Measurements from ENCODE around the gene LOXL1. TPM values are rescaled to one million over a fixed set of nuclear protein-coding genes. Genes with fewer than 3 reads are reported as not detected.
A peak's percentile ranks its signal among the peaks of the same experiment; 100 is the strongest.

The LOXL1 gene
- polyA plus RNA-seq, 1 experiment, result 92.9 TPM

- TF ChIP-seq, protein P1, sequence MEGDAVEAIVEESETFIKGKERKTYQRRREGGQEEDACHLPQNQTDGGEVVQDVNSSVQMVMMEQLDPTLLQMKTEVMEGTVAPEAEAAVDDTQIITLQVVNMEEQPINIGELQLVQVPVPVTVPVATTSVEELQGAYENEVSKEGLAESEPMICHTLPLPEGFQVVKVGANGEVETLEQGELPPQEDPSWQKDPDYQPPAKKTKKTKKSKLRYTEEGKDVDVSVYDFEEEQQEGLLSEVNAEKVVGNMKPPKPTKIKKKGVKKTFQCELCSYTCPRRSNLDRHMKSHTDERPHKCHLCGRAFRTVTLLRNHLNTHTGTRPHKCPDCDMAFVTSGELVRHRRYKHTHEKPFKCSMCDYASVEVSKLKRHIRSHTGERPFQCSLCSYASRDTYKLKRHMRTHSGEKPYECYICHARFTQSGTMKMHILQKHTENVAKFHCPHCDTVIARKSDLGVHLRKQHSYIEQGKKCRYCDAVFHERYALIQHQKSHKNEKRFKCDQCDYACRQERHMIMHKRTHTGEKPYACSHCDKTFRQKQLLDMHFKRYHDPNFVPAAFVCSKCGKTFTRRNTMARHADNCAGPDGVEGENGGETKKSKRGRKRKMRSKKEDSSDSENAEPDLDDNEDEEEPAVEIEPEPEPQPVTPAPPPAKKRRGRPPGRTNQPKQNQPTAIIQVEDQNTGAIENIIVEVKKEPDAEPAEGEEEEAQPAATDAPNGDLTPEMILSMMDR (IDR thresholded peaks at IDR 0.05; ENCODE audit: insufficient read depth, low read depth, low read length), result no peak
- Histone ChIP-seq H3K4me3 (ENCODE audit: low read depth, low read length) (no peak overlapping the region), H3K27me3 (ENCODE audit: control insufficient read depth, insufficient read depth, low read length) (peaks cover 5% of the 10 kb centered on the region; the same call in 1 of the 2 replicates), H3K36me3 (ENCODE audit: control insufficient read depth, insufficient read depth, low read length) (no peaks in the 10 kb centered on the region)
- no peak for DNase-seq (ENCODE audit: low read depth)
- CTCF ChIA-PET, result interaction anchor here (0.6 to 4.5 kb wide), 5 partner anchors 10 to 19 kb away, joined by 3 to 27 read pairs (median 5); partner anchors contain the start of gene TBC1D21
- POLR2A ChIA-PET, result no interaction called here
These were observed 33.6 kb upstream of the LOXL1 start for GRCh38 chr15:73892446-73893226.

GRCh38 chr15:73894133-73894814 lies 32.0 kb upstream of the LOXL1 start:
- TF ChIP-seq, protein P1 (IDR thresholded peaks at IDR 0.05; ENCODE audit: insufficient read depth, low read depth, low read length), result no peak
- no peaks in the 10 kb centered on the region for H3K36me3 ChIP-seq (ENCODE audit: control insufficient read depth, insufficient read depth, low read length)
- POLR2A ChIA-PET, result no interaction called here
- CTCF ChIA-PET, result interaction anchor here (1.0 to 4.5 kb wide), 8 partner anchors 8 to 79 kb away, joined by 3 to 27 read pairs (median 4); no protein-coding TSS in a partner anchor
- no peak for DNase-seq (ENCODE audit: low read depth)
- no peak overlapping the region for H3K4me3 ChIP-seq (ENCODE audit: low read depth, low read length)
- H3K27me3 ChIP-seq (ENCODE audit: control insufficient read depth, insufficient read depth, low read length), result 0 out of 2 replicates have a peak, but pooled peaks cover 2% of the 10 kb centered on the region

DNA sequence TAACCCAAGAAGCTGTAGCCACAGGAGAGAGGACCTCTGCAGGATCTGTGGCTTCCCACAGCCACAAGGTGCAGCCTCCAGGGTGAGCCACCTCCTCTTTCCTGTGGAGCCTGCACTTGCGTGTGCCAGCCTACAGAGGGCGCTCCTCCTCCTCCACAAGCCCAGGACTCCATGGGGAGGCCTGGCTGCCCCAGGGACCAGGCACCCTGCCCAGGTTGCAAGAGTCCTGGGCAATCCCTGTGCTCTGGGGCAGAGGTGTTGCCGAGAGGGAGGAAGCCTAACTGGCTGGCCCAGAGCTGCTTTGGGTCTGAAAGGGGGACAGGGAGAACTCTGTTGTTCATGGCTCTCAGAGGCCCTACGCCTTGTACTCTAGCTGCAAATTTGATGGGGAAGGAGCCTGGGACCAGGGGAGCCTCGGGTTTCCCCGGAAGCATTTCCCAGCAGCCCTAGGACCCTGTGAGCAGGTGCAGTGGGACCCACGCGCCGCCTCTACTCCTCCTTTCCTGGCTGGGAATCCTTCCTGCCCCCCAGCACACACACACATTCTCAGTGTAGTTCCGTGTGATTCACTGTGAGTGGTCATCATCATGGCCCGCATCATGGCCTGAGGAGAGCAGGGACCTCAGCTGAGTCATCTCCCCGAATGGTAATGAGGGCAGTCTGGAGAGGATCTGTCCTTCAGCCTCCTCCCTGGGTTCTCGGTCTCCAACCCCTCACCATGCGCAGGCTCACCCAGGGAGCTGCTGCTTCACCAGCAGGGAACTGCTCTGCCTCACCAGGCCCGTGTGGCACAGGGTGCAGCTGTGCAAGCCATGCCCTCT lies 28.6 kb upstream of the LOXL1 start:
- TF ChIP-seq, protein P1 (IDR thresholded peaks at IDR 0.05; ENCODE audit: insufficient read depth, low read depth, low read length), result peak; percentile 97
- ChIA-PET CTCF (interaction anchor here (0.6 to 2.7 kb wide), 21 partner anchors 9 to 567 kb away, joined by 3 to 44 read pairs (median 5); partner anchors contain the start of genes LOXL1 and TBC1D21), POLR2A (interaction anchor here (0.5 kb wide), 1 partner anchor 53 kb away, joined by 5 read pairs; no protein-coding TSS in a partner anchor)
- no peaks in the 10 kb centered on the region for H3K36me3 ChIP-seq (ENCODE audit: control insufficient read depth, insufficient read depth, low read length)
- H3K4me3 ChIP-seq (ENCODE audit: low read depth, low read length), result no peak overlapping the region
- DNase-seq (ENCODE audit: low read depth), result peak; percentile 39
- no peaks in the 10 kb centered on the region for H3K27me3 ChIP-seq (ENCODE audit: control insufficient read depth, insufficient read depth, low read length)

DNA sequence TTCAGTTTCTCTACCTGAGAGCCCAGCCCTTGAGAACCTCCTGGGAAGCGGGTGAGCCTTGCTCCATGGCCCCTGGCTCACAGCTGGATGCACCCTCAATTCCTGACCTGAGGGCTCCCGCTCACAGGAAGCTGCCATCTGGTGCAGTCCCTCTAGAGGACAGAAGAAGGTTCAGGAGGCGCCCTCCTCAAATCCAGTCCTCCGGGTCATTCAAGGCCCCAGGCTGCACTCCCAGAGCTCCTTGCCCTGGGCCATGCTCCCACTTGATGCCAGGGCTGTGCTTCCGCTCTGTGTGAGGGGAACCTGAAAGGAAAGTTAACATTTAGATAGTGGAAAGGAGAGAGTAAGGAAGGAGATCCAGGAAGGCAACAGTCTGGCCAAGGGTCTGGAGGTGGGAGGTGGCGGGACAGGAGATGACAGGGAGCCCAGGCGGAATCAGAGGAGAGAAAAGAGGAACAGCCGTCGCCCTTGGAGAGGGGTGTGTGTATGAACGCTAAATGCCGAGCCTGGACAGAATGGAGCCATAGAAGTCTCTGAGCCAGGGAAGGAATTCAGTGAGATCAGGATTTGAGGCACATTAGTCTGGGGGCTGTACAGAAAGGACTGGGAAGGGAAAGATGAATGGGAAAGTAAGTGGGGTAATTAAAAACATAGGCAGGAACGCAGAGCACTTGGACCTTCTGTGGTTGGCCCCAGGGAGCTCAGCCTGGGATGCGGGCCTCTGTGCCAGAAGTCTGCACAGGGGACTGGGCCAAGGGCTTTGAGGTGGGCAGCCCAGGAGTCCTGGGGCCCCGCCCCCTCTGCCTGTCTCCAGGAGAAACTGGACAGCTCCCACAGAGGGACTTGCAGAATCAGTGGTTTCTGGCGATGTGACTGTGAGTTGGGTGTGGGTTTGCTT lies 26.8 kb upstream of the LOXL1 start:
- ChIA-PET CTCF (interaction anchor here (1.0 to 2.7 kb wide), 4 partner anchors 7 to 65 kb away, joined by 3 to 13 read pairs (median 8); partner anchors contain the start of gene TBC1D21), POLR2A (no interaction called here)
- TF ChIP-seq, protein P1 (IDR thresholded peaks at IDR 0.05; ENCODE audit: insufficient read depth, low read depth, low read length), result no peak
- no peaks in the 10 kb centered on the region for H3K27me3 ChIP-seq (ENCODE audit: control insufficient read depth, insufficient read depth, low read length)
- no peak for DNase-seq (ENCODE audit: low read depth)
- no peaks in the 10 kb centered on the region for H3K36me3 ChIP-seq (ENCODE audit: control insufficient read depth, insufficient read depth, low read length)
- H3K4me3 ChIP-seq (ENCODE audit: low read depth, low read length), result no peak overlapping the region
